Stimulated activated naive CD8-positive, alpha-beta T cell treated with anti-CD3 and anti-CD28 coated beads, Interleukin-15, amount 100 ng/mL, for 72 hours (primary cell): Measurements from ENCODE around the gene DIP2C.
"Not testable (repeated sequence)": the region's sequence is repeated elsewhere in the genome, so short reads cannot be mapped to it uniquely, and the experiment has no call there.

Experiments used
- ATAC-seq: fragments of 150-1000 bp; cut with Tn5 transposase; 2 replicates; pipeline ENCODE4 v1.10.0; 2021; ENCODE audit warnings: mild to moderate bottlenecking, moderate library complexity
- DNase-seq, 2 donors: peaks; one replicate each; pipeline ENCODE4 v3.0.0; 2021 to 2022
- H3K27ac Mint-ChIP-seq, 2 donors: one replicate each; pipeline ENCODE4 v1.8.0; 2022; ENCODE audit warnings: mild to moderate bottlenecking in 2 of 2, mixed read lengths in 2 of 2, moderate library complexity in 2 of 2
- H3K27me3 Mint-ChIP-seq: one replicate; pipeline ENCODE4 v1.8.0; 2022; ENCODE audit warnings: mixed read lengths
- H3K4me1 Mint-ChIP-seq: one replicate; pipeline ENCODE4 v1.8.0; 2022; ENCODE audit warnings: mild to moderate bottlenecking, mixed read lengths
- H3K4me3 Mint-ChIP-seq, 2 donors: one replicate each; pipeline ENCODE4 v1.8.0; 2022; ENCODE audit warnings: mild to moderate bottlenecking in 2 of 2, mixed read lengths in 2 of 2, moderate library complexity in 1 of 2
- H3K9me3 Mint-ChIP-seq, 2 donors: one replicate each; pipeline ENCODE4 v1.8.0; 2022; ENCODE audit warnings: mixed read lengths in 2 of 2

The DIP2C gene

GRCh38 chr10:349081-349480, 340.4 kb downstream of the DIP2C start:
- H3K4me3 Mint-ChIP-seq: no peak overlapping the region
- no peak overlapping the region for H3K27ac Mint-ChIP-seq
- H3K9me3 Mint-ChIP-seq: peaks cover 0 to 5% of the 10 kb centered on the region in 2 donors
- H3K27me3 Mint-ChIP-seq: no peaks in the 10 kb centered on the region
- ATAC-seq (no peak), DNase-seq (no peak)
- H3K4me1 Mint-ChIP-seq: peaks cover 33% of the 10 kb centered on the region

- Mint-ChIP-seq H3K27me3 (no peaks in the 10 kb centered on the region), H3K27ac (no peak overlapping the region), H3K4me1 (peaks cover 30% of the 10 kb centered on the region), H3K9me3 (peaks cover 0 to 5% of the 10 kb centered on the region in 2 donors), H3K4me3 (no peak overlapping the region)
- no peak for ATAC-seq
- no peak for DNase-seq
Observed at GRCh38 chr10:348456-348855, 341.0 kb downstream of the DIP2C start.

GRCh38 chr10:347774-348173, 341.7 kb downstream of the DIP2C start:
- not testable (repeated sequence) for DNase-seq, H3K27ac Mint-ChIP-seq, H3K9me3 Mint-ChIP-seq, H3K4me3 Mint-ChIP-seq, ATAC-seq, H3K27me3 Mint-ChIP-seq
- H3K4me1 Mint-ChIP-seq: peaks cover 23% of the 10 kb centered on the region

GRCh38 chr10:347190-347589, 342.3 kb downstream of the DIP2C start:
- not testable (repeated sequence) for H3K9me3 Mint-ChIP-seq, H3K27me3 Mint-ChIP-seq, H3K4me3 Mint-ChIP-seq, DNase-seq, H3K27ac Mint-ChIP-seq, ATAC-seq
- peaks cover 17% of the 10 kb centered on the region for H3K4me1 Mint-ChIP-seq

GRCh38 chr10:344582-345200, 344.8 kb downstream of the DIP2C start:
- Mint-ChIP-seq H3K4me1 (no peaks in the 10 kb centered on the region), H3K27me3 (no peaks in the 10 kb centered on the region), H3K9me3 (peaks cover 0 to 5% of the 10 kb centered on the region in 2 donors), H3K4me3 (no peak overlapping the region), H3K27ac (no peak overlapping the region)
- ATAC-seq (no peak), DNase-seq (no peak)

GRCh38 chr10:343231-344220, 345.9 kb downstream of the DIP2C start:
- Mint-ChIP-seq H3K27ac (no peak overlapping the region), H3K9me3 (peaks cover 0 to 5% of the 10 kb centered on the region in 2 donors), H3K27me3 (no peaks in the 10 kb centered on the region), H3K4me1 (peaks cover 6% of the 10 kb centered on the region), H3K4me3 (no peak overlapping the region)
- no peak for DNase-seq
- ATAC-seq: no peak

- Mint-ChIP-seq H3K9me3 (no peaks in the 10 kb centered on the region), H3K27me3 (no peaks in the 10 kb centered on the region), H3K4me1 (peaks cover 11% of the 10 kb centered on the region), H3K27ac (no peak overlapping the region), H3K4me3 (no peak overlapping the region)
- DNase-seq (no peak), ATAC-seq (no peak)
Observed at GRCh38 chr10:341081-341740, 348.3 kb downstream of the DIP2C start.

GRCh38 chr10:340646-341045, 348.8 kb downstream of the DIP2C start:
- no peaks in the 10 kb centered on the region for H3K27me3 Mint-ChIP-seq
- DNase-seq: no peak
- ATAC-seq: no peak
- no peak overlapping the region for H3K27ac Mint-ChIP-seq
- H3K9me3 Mint-ChIP-seq: no peaks in the 10 kb centered on the region
- peaks cover 11% of the 10 kb centered on the region for H3K4me1 Mint-ChIP-seq
- no peak overlapping the region for H3K4me3 Mint-ChIP-seq

GRCh38 chr10:339038-339391, 350.5 kb downstream of the DIP2C start:
- peaks cover 18% of the 10 kb centered on the region for H3K4me1 Mint-ChIP-seq
- H3K9me3 Mint-ChIP-seq: no peaks in the 10 kb centered on the region
- no peak for DNase-seq
- no peaks in the 10 kb centered on the region for H3K27me3 Mint-ChIP-seq
- ATAC-seq: no peak
- H3K27ac Mint-ChIP-seq: peak overlapping the region; percentile 90
- H3K4me3 Mint-ChIP-seq: peak overlapping the region in 1 of 2 donors; percentile 36

GRCh38 chr10:338171-339037, 351.1 kb downstream of the DIP2C start:
- Mint-ChIP-seq H3K27ac (peak overlapping the region in 1 of 2 donors; percentile 90), H3K27me3 (no peaks in the 10 kb centered on the region), H3K9me3 (no peaks in the 10 kb centered on the region), H3K4me1 (peaks cover 24% of the 10 kb centered on the region), H3K4me3 (peak overlapping the region in 1 of 2 donors; percentile 36)
- ATAC-seq (peak; percentile 54), DNase-seq (no peak)

- Mint-ChIP-seq H3K27me3 (no peaks in the 10 kb centered on the region), H3K9me3 (no peaks in the 10 kb centered on the region), H3K4me1 (peaks cover 34% of the 10 kb centered on the region), H3K27ac (no peak overlapping the region), H3K4me3 (no peak overlapping the region)
- no peak for DNase-seq
- no peak for ATAC-seq
Observed at GRCh38 chr10:336247-336646, 353.2 kb downstream of the DIP2C start.

- no peak overlapping the region for H3K4me3 Mint-ChIP-seq
- no peak for ATAC-seq
- no peaks in the 10 kb centered on the region for H3K27me3 Mint-ChIP-seq
- H3K27ac Mint-ChIP-seq: no peak overlapping the region
- DNase-seq: no peak
- H3K4me1 Mint-ChIP-seq: peaks cover 34% of the 10 kb centered on the region
- no peaks in the 10 kb centered on the region for H3K9me3 Mint-ChIP-seq
Observed at GRCh38 chr10:335151-335800, 354.2 kb downstream of the DIP2C start.

- Mint-ChIP-seq H3K27me3 (no peaks in the 10 kb centered on the region), H3K4me3 (no peak overlapping the region), H3K4me1 (peaks cover 34% of the 10 kb centered on the region), H3K9me3 (no peaks in the 10 kb centered on the region), H3K27ac (peak overlapping the region in 1 of 2 donors; percentile 41)
- no peak for DNase-seq
- ATAC-seq: no peak
Observed at GRCh38 chr10:331186-331585, 358.3 kb downstream of the DIP2C start.

- DNase-seq: peak in 1 of 2 donors; percentile 52
- Mint-ChIP-seq H3K27ac (peak overlapping the region; percentile 55 to 87), H3K4me3 (peak overlapping the region; percentile 70 to 71), H3K9me3 (no peaks in the 10 kb centered on the region), H3K27me3 (no peaks in the 10 kb centered on the region), H3K4me1 (peaks cover 33% of the 10 kb centered on the region)
- peak; percentile 88 for ATAC-seq
Observed at GRCh38 chr10:329361-330099, 359.9 kb downstream of the DIP2C start.
